ENCODE data around the gene NBEA.
"Not testable (repeated sequence)": the region's sequence is repeated elsewhere in the genome, so short reads cannot be mapped to it uniquely, and the experiment has no call there.

NBEA gene

DNA sequence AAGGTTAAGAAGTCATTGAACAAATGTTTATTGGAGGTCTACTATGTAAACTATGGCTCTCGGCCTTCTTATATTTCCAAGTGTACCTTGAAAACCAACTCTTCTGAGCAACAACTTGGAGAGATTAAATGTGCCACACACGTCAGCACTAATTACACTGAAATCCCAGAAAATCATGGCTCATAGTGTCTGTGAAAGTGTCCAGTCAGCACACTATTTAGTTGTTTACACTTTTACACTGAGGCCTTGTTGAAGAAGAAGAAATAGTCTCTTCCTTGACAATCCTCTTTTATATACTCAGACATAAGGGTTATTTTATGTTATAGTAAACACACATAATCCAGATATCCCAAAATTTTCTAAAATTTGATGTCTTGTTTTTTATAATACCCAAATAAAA, 30.9 kb upstream of the NBEA start:
- ChIA-PET POLR2A (no interaction called here), CTCF (no interaction called here)
- no peak for DNase-seq (ENCODE audit: extremely low spot score)
- TF ChIP-seq, protein P1, sequence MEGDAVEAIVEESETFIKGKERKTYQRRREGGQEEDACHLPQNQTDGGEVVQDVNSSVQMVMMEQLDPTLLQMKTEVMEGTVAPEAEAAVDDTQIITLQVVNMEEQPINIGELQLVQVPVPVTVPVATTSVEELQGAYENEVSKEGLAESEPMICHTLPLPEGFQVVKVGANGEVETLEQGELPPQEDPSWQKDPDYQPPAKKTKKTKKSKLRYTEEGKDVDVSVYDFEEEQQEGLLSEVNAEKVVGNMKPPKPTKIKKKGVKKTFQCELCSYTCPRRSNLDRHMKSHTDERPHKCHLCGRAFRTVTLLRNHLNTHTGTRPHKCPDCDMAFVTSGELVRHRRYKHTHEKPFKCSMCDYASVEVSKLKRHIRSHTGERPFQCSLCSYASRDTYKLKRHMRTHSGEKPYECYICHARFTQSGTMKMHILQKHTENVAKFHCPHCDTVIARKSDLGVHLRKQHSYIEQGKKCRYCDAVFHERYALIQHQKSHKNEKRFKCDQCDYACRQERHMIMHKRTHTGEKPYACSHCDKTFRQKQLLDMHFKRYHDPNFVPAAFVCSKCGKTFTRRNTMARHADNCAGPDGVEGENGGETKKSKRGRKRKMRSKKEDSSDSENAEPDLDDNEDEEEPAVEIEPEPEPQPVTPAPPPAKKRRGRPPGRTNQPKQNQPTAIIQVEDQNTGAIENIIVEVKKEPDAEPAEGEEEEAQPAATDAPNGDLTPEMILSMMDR (IDR thresholded peaks at IDR 0.05; ENCODE audit: control extremely low read depth, extremely low read depth, low read depth, missing control alignments) = no peak

- ChIA-PET CTCF (no interaction called here), POLR2A (no interaction called here)
- TF ChIP-seq, protein P1 (IDR thresholded peaks at IDR 0.05; ENCODE audit: control extremely low read depth, extremely low read depth, low read depth, missing control alignments) = no peak
- no peak for DNase-seq (ENCODE audit: extremely low spot score)
These were observed 29.0 kb upstream of the NBEA start for GRCh38 chr13:34913040-34913439.

DNA sequence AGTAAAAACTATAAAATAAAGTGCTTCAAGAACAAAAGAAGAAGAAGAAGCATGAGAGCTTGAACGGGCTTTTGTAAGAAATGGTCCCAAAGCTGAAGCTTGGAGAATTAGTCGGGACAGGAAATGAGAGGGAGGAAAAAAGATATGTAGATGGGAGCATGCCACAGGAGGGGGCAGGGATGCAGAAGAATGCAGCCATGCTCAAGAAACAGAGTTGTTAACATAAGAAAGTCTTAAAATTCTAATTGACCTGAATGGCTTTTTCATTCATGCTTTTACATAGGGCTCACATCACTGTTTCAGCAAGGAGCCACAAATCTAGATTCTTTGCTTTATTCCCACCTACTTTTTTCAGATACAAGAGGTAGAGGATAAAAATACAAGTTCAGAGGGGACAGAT, 27.7 kb upstream of the NBEA start:
- no peak for DNase-seq (ENCODE audit: extremely low spot score)
- CTCF ChIA-PET = interaction anchor here (1.1 kb wide), 1 partner anchor 14 kb away, joined by 3 read pairs; no protein-coding TSS in a partner anchor
- POLR2A ChIA-PET = no interaction called here
- TF ChIP-seq, protein P1 (IDR thresholded peaks at IDR 0.05; ENCODE audit: control extremely low read depth, extremely low read depth, low read depth, missing control alignments) = no peak

GRCh38 chr13:34926508-34926907, 15.6 kb upstream of the NBEA start:
- TF ChIP-seq, protein P1 (IDR thresholded peaks at IDR 0.05; ENCODE audit: control extremely low read depth, extremely low read depth, low read depth, missing control alignments) = no peak
- CTCF ChIA-PET = no interaction called here
- POLR2A ChIA-PET = no interaction called here
- DNase-seq (ENCODE audit: extremely low spot score) = no peak

DNA sequence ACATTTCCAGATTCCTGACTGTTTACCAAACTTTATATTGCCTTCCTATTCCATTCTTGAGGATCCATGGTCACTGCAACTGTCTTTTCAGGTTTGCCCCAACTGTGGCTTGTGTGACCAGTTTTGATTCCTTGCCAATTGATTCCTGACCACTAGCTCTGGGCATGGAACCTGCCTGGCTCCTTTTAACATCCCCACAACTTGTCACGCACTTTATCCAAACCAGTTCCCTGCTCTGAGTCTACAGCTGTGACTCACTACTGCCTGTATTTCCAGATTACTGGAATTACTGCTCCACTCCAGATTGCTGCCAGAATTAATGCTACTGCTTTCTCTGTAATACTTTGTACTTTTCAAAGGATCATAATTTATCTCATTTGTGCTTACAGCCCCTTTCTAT, 13.4 kb upstream of the NBEA start:
- CTCF ChIA-PET; DNase-seq (ENCODE audit: extremely low spot score); POLR2A ChIA-PET: not testable (repeated sequence)

DNA sequence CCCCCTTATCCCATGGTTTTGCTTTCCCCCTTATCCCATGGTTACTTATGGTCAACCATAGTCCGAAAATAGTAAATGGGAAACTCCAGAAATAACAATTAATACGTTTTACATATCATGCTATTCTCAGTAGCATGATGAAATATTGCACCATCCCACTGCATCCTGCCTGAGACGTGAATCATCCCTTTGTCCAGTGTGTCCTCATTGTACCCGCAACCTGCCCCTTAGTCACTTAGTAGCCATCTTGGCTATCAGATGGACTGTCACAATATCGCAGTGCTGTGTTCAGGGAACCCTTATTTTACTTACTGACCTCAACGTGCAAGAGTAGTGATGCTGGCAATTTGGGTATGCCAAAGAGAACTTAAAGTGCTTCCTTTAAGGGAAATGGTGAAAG, 10.5 kb upstream of the NBEA start:
- CTCF ChIA-PET = no interaction called here
- TF ChIP-seq, protein P1 (IDR thresholded peaks at IDR 0.05; ENCODE audit: control extremely low read depth, extremely low read depth, low read depth, missing control alignments) = no peak
- POLR2A ChIA-PET = no interaction called here
- no peak for DNase-seq (ENCODE audit: extremely low spot score)

GRCh38 chr13:34933349-34933748, 8.7 kb upstream of the NBEA start:
- TF ChIP-seq, protein P1 (IDR thresholded peaks at IDR 0.05; ENCODE audit: control extremely low read depth, extremely low read depth, low read depth, missing control alignments) = no peak
- POLR2A ChIA-PET = no interaction called here
- CTCF ChIA-PET = interaction anchor here (1.0 to 1.7 kb wide), 5 partner anchors 11 to 177 kb away, joined by 3 to 4 read pairs (median 3); no protein-coding TSS in a partner anchor
- no peak for DNase-seq (ENCODE audit: extremely low spot score)

Measured in GM10248 (cell line).